ACHN (cell line): ENCODE results near the gene ANO8.
A peak's percentile ranks its signal among the peaks of the same experiment; 100 is the strongest.

Experiments
- DNase-seq: peaks from one replicate; pipeline ENCODE4 v3.0.0-alpha.2; 2015
- in situ Hi-C: cut with HindIII; loops from 2 replicates; pipeline ENCODE4 v1.10.0; 2017; ENCODE audit warnings: low sequenced_read_pairs, low pct_ligation_motif_present, low pct_unique_long_range_greater_than_20kb

ANO8 gene

GRCh38 chr19:17351815-17352435 is 17.3 kb upstream of the ANO8 start:
- DNase-seq: no peak
- in situ Hi-C loops: no loop called here

- in situ Hi-C loops: no loop called here
These were observed 14.0 kb upstream of the ANO8 start for GRCh38 chr19:17348700-17349099.

GRCh38 chr19:17347877-17348276 is 13.2 kb upstream of the ANO8 start:
- in situ Hi-C loops: no loop called here
- no peak for DNase-seq

More at GRCh38 chr19:17348700-17349099, 14.0 kb upstream of the ANO8 start:
- peak; percentile 52 for DNase-seq

- no peak for DNase-seq
- in situ Hi-C loops: no loop called here
These were observed 12.7 kb upstream of the ANO8 start for GRCh38 chr19:17347361-17347760.

GRCh38 chr19:17346109-17346671 is 11.5 kb upstream of the ANO8 start:
- in situ Hi-C loops: no loop called here
- peak; percentile 62 for DNase-seq

GRCh38 chr19:17341845-17342244 is 7.2 kb upstream of the ANO8 start:
- in situ Hi-C loops: no loop called here

GRCh38 chr19:17341386-17341785 is 6.7 kb upstream of the ANO8 start:
- in situ Hi-C loops: no loop called here
- no peak for DNase-seq

More at GRCh38 chr19:17341845-17342244, 7.2 kb upstream of the ANO8 start:
- no peak for DNase-seq

- no peak for DNase-seq
- in situ Hi-C loops: no loop called here
These were observed 6.3 kb upstream of the ANO8 start for GRCh38 chr19:17340871-17341357.

GRCh38 chr19:17340302-17340870 is 5.7 kb upstream of the ANO8 start:
- in situ Hi-C loops: no loop called here

GRCh38 chr19:17339088-17339741 is 4.6 kb upstream of the ANO8 start:
- in situ Hi-C loops: no loop called here
- DNase-seq: no peak

More at GRCh38 chr19:17340302-17340870, 5.7 kb upstream of the ANO8 start:
- no peak for DNase-seq

GRCh38 chr19:17338433-17339078 is 3.9 kb upstream of the ANO8 start:
- no peak for DNase-seq
- in situ Hi-C loops: no loop called here

- DNase-seq: peak; percentile 21
- in situ Hi-C loops: no loop called here
These were observed 3.2 kb upstream of the ANO8 start for GRCh38 chr19:17337675-17338432.

GRCh38 chr19:17336872-17337674 is 2.4 kb upstream of the ANO8 start, which contains the start of gene GTPBP3:
TSS of gene GTPBP3 (plus strand) at chr19:17337553. CDS start at chr19:17337612, 59 bp downstream.
- in situ Hi-C loops: no loop called here
- DNase-seq: peak; percentile 98

GRCh38 chr19:17335575-17335974 is 920 bp upstream of the ANO8 start:
- no peak for DNase-seq
- in situ Hi-C loops: no loop called here

GRCh38 chr19:17333611-17334413 is 843 bp downstream of the ANO8 start:
- in situ Hi-C loops: no loop called here
- DNase-seq: peak; percentile 81

- in situ Hi-C loops: no loop called here
- peak; percentile 42 for DNase-seq
These were observed 1.7 kb downstream of the ANO8 start for GRCh38 chr19:17332677-17333581.
